MG63 (cell line): Measurements from ENCODE around the gene PPP1R13L. TPM values are rescaled to one million over a fixed set of nuclear protein-coding genes. Genes with fewer than 3 reads are reported as not detected.

Experiments used
- DNase-seq: peaks from one replicate; pipeline ENCODE4 v3.0.0-alpha.2; 2020
- H3K27me3 ChIP-seq: fragments of 250-450 bp; sonication (Bioruptor Pico); 2 replicates; pipeline ENCODE4 v1.5.1; 2020; ENCODE audit warnings: mild to moderate bottlenecking, moderate library complexity
- H3K36me3 ChIP-seq: fragments of 250-450 bp; sonication (Bioruptor Pico); 2 replicates; pipeline ENCODE4 v1.5.1; 2020; ENCODE audit warnings: mild to moderate bottlenecking, moderate library complexity
- H3K4me3 ChIP-seq: fragments of 250-450 bp; sonication (Bioruptor Pico); 2 replicates; pipeline ENCODE4 v1.5.1; 2020; ENCODE audit warnings: mild to moderate bottlenecking, moderate library complexity
- H3K9me3 ChIP-seq: fragments of 250-450 bp; sonication (Bioruptor Pico); 2 replicates; pipeline ENCODE4 v1.5.1; 2020; ENCODE audit warnings: mild to moderate bottlenecking, moderate library complexity
- total RNA-seq: library from RNA; depleted of rRNA; stranded (reverse); fragments of >200 nt; shearing (Covaris generic); gene quantifications from 2 replicates; pipeline ENCODE4 v1.2.3, GENCODE V29; 2014; ENCODE audit warnings: low replicate concordance; rRNA removed

The PPP1R13L gene, protein sequence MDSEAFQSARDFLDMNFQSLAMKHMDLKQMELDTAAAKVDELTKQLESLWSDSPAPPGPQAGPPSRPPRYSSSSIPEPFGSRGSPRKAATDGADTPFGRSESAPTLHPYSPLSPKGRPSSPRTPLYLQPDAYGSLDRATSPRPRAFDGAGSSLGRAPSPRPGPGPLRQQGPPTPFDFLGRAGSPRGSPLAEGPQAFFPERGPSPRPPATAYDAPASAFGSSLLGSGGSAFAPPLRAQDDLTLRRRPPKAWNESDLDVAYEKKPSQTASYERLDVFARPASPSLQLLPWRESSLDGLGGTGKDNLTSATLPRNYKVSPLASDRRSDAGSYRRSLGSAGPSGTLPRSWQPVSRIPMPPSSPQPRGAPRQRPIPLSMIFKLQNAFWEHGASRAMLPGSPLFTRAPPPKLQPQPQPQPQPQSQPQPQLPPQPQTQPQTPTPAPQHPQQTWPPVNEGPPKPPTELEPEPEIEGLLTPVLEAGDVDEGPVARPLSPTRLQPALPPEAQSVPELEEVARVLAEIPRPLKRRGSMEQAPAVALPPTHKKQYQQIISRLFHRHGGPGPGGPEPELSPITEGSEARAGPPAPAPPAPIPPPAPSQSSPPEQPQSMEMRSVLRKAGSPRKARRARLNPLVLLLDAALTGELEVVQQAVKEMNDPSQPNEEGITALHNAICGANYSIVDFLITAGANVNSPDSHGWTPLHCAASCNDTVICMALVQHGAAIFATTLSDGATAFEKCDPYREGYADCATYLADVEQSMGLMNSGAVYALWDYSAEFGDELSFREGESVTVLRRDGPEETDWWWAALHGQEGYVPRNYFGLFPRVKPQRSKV
- total RNA-seq = 5.5 and 7.3 TPM in 2 replicates

GRCh38 chr19:45404557-45405434 is at the start of gene PPP1R13L:
Gene PPP1R13L (minus strand): TSS chr19:45405069. CDS start chr19:45398318, 6,751 bp downstream.
- H3K4me3 ChIP-seq = peak within 1 kb of the TSS; percentile 91
- no peaks in the 10 kb centered on the region for H3K27me3 ChIP-seq
- peak; percentile 79 for DNase-seq
- H3K36me3 ChIP-seq = peaks cover 20% of the 10 kb centered on the region
- H3K9me3 ChIP-seq = no peaks in the 10 kb centered on the region

- no peaks in the 10 kb centered on the region for H3K27me3 ChIP-seq
- H3K9me3 ChIP-seq = no peaks in the 10 kb centered on the region
- H3K4me3 ChIP-seq = no peak overlapping the region
- H3K36me3 ChIP-seq = no peaks in the 10 kb centered on the region
- no peak for DNase-seq
These were observed 47.0 kb upstream of the PPP1R13L start for GRCh38 chr19:45451850-45452387.

GRCh38 chr19:45451131-45451849 is 46.4 kb upstream of the PPP1R13L start:
- no peak for DNase-seq
- Histone ChIP-seq H3K36me3 (no peaks in the 10 kb centered on the region), H3K9me3 (no peaks in the 10 kb centered on the region), H3K27me3 (no peaks in the 10 kb centered on the region), H3K4me3 (peak overlapping the region; percentile 70)

- Histone ChIP-seq H3K36me3 (no peaks in the 10 kb centered on the region), H3K4me3 (peak overlapping the region; percentile 70), H3K9me3 (no peaks in the 10 kb centered on the region), H3K27me3 (no peaks in the 10 kb centered on the region)
- no peak for DNase-seq
These were observed 45.1 kb upstream of the PPP1R13L start for GRCh38 chr19:45450012-45450333.

GRCh38 chr19:45448887-45449299 is 44.0 kb upstream of the PPP1R13L start:
- Histone ChIP-seq H3K36me3 (no peaks in the 10 kb centered on the region), H3K9me3 (no peaks in the 10 kb centered on the region), H3K4me3 (no peak overlapping the region), H3K27me3 (no peaks in the 10 kb centered on the region)
- no peak for DNase-seq

DNA sequence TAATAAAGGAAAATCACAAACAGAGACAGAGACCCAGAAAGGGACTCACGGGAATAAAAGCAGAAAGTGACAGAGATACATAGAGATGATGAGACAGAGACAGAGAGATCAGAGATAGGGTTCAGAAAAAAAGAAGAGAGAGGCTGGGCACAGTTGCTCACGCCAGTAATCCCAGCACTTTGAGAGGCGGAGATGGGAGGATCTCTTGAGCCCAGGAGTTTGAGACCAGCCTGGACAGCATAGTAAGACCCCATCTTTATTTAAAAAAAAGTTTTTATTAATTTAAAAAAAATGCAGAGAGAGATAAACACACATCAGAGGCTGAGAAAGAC is 43.5 kb upstream of the PPP1R13L start:
- Histone ChIP-seq H3K36me3 (no peaks in the 10 kb centered on the region), H3K27me3 (no peaks in the 10 kb centered on the region), H3K9me3 (no peaks in the 10 kb centered on the region), H3K4me3 (no peak overlapping the region)
- no peak for DNase-seq

DNA sequence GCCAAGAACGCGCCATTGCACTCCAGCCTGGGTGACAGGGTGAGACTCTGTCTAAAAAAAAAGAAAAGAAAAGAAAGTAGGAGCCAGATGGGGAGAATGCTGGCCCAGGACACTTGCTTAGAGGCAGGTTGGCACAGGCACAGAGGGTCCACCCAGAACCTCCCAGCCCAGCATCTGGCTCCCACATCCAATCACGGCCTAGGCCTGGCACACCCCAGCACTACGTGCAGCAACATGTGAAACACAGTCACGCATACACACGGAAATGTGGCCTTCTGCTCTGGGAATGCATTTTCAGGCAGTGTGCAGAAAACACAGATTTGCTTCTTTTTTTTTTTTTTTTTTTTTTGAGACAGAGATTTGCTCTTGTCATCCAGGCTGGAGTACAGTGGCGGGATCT is 42.1 kb upstream of the PPP1R13L start:
- DNase-seq = no peak
- Histone ChIP-seq H3K27me3 (no peaks in the 10 kb centered on the region), H3K4me3 (no peak overlapping the region), H3K9me3 (no peaks in the 10 kb centered on the region), H3K36me3 (no peaks in the 10 kb centered on the region)

- Histone ChIP-seq H3K4me3 (no peak overlapping the region), H3K27me3 (no peaks in the 10 kb centered on the region), H3K36me3 (no peaks in the 10 kb centered on the region), H3K9me3 (no peaks in the 10 kb centered on the region)
- no peak for DNase-seq
These were observed 41.4 kb upstream of the PPP1R13L start for GRCh38 chr19:45446295-45446694.

DNA sequence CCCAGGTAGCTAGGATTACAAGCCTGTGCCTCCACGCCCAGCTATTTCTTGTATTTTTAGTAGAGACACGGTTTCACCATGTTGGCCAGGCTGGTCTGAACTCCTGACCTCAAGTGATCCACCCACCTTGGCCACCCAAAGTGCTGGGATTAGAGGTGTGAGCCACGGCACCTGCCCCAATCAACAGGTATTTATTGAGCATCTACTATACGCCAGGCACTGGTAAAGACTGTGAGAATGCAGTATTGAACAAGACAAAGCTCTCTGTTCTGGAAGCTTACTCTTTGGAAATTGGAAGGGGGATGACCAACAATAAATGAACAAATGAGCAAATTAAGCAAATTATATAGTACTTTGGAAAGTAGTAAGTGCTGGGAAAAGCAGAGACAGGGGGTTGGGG is 40.3 kb upstream of the PPP1R13L start:
- no peak for DNase-seq
- Histone ChIP-seq H3K27me3 (no peaks in the 10 kb centered on the region), H3K4me3 (no peak overlapping the region), H3K36me3 (no peaks in the 10 kb centered on the region), H3K9me3 (no peaks in the 10 kb centered on the region)

- DNase-seq = peak; percentile 86
- no peaks in the 10 kb centered on the region for H3K27me3 ChIP-seq
- no peaks in the 10 kb centered on the region for H3K9me3 ChIP-seq
- no peaks in the 10 kb centered on the region for H3K36me3 ChIP-seq
- no peak overlapping the region for H3K4me3 ChIP-seq
These were observed 39.6 kb upstream of the PPP1R13L start for GRCh38 chr19:45444318-45445041.

DNA sequence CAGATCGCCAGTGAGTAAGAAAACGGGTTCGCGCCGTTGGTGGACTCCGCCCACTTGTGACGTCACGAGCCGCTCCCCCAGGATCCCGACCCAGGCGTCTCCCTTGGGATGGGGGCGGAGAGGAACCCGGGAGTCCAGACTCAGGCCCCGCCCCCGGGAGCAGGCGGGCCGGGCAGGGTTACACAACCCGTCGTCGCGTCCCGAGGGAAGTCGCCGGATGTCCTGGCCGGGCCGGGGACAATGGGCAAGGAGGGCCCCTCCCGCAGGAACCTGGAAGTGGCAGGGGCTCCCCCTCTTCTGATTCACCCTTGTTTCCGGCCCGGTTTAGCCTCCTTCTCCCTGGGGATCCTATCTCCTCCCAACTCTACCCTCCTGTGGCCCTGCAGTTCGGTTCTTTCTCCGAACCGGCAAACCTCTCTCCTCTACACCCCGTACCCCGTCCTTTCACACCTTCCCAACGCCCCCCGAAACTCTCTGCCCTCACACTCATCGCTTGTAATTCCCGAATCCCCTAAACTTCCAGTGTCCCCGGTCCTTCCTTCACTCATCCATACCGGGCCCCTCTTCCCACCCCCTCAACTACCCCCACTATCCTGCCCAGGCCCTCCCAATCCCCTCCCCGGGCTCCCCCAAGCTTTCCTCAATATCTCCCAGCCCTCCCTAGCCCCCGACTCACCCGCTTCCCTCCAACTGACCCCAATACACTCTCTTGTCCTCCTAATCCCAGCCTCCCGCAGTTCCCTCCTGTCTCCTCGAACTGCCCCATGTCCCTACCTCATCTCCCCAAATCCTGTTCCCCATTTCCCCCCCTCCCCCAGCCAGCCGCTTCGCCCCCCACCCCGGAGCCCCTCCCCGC is 38.8 kb upstream of the PPP1R13L start:
- Histone ChIP-seq H3K9me3 (no peaks in the 10 kb centered on the region), H3K36me3 (no peaks in the 10 kb centered on the region), H3K27me3 (no peaks in the 10 kb centered on the region), H3K4me3 (peak overlapping the region; percentile 48)
- peak; percentile 95 for DNase-seq

DNA sequence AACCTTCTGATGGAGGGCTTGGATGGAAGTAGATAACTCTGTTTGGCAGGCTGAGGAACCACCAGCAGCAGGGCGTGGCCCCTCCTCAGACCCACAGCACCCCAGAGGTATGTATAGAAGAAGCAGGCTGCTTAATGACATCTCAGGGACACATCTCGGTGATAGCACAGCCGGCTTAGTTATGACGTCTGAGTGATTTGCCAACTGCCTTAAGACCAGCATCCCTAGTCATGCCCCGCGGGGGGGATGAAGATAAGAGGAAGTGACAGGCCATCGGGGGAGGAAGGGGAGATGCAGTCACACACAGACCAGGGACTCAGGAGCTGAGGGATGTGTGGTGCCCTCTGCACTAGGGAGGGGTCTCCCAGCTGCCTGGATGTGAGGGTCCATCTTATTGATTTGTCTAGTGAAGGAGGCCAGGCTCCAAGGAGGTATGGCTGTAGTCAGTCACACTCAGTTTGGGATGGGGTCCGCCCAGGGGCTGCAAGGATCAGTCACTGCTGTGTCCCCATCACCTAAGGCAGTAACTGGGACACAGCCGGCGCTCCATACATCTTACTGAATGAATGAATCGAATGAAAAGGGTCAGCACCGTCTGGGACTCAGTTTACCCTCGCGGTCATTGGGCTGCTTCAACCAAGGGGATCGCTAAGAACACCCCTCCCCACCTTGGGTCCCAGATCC is 38.1 kb upstream of the PPP1R13L start:
- Histone ChIP-seq H3K36me3 (no peaks in the 10 kb centered on the region), H3K27me3 (no peaks in the 10 kb centered on the region), H3K4me3 (peak overlapping the region; percentile 48), H3K9me3 (no peaks in the 10 kb centered on the region)
- no peak for DNase-seq

- Histone ChIP-seq H3K36me3 (no peaks in the 10 kb centered on the region), H3K9me3 (no peaks in the 10 kb centered on the region), H3K4me3 (no peak overlapping the region), H3K27me3 (no peaks in the 10 kb centered on the region)
- DNase-seq = no peak
These were observed 37.5 kb upstream of the PPP1R13L start for GRCh38 chr19:45442408-45442777.

DNA sequence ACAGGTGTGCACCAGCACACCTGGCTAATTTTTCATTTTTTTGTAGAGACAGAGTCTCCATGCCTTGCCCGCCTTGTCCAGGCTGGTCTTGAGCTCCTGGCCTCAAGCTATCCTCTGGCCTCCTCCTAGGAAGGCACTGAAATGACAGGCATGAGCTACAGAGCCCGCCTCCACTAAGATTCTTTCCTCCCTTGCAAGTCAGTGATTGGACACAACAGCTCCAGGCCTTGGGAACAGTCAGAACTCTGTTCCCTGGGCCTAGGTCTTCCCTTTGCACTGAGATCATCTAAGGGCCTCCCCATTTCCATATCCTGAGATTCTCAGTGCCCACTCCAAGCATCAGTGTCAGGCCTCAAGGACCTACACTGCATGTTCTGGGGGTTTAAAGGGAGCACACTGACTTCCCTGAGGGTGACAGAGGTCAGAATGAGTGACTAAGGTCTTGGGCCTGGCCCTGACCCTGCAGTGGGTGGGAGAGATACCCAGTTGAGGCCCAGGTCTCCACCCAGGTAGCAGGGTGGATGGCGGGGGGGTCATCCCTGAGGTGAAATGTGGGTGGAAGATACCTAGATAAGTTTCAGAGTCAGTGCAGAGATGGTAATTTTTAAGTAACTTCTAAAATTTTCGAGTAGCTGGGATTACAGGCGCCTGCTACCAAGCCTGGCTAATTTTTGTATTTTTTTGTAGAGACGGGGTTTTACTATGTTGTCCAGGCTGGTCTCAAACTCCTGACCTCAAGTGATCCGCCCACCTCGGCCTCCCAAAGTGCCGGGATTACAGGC is 36.2 kb upstream of the PPP1R13L start:
- peak; percentile 41 for DNase-seq
- Histone ChIP-seq H3K27me3 (no peaks in the 10 kb centered on the region), H3K4me3 (no peak overlapping the region), H3K36me3 (no peaks in the 10 kb centered on the region), H3K9me3 (no peaks in the 10 kb centered on the region)
